Renal pelvis (tissue), 4 donors: Measurements from ENCODE around the gene ZNF736. TPM values are rescaled to one million over a fixed set of nuclear protein-coding genes. Genes with fewer than 3 reads are reported as not detected.

Experiments used
- DNase-seq: peaks from one replicate; pipeline ENCODE4 v3.0.0-alpha.2; 2013
- polyA plus RNA-seq, 3 donors: library from polyadenylated mRNA; unstranded; fragments of 120-200 nt; gene quantifications; one replicate each; pipeline ENCODE4 v1.2.1, GENCODE V29; 2013; ENCODE audit not compliant: insufficient read length in 3 of 3

ZNF736 gene
- polyA plus RNA-seq, 3 donors: 16.1 to 27.8 (median 23.5) TPM

GRCh38 chr7:64371116-64371515 is 57.4 kb downstream of the ZNF736 start:
- no peak for DNase-seq

GRCh38 chr7:64373017-64373416 is 59.3 kb downstream of the ZNF736 start:
- DNase-seq: no peak

- no peak for DNase-seq
These were observed 86.6 kb downstream of the ZNF736 start for GRCh38 chr7:64400401-64400800.

Other genes starting within 250 kb of the ZNF736 start
- gene ZNF735, start 106.8 kb upstream of the ZNF736 start, polyA plus RNA-seq: not detected
- not detected for gene ZNF679, start 85.5 kb upstream of the ZNF736 start, polyA plus RNA-seq
- gene ZNF680, start 249.1 kb downstream of the ZNF736 start, polyA plus RNA-seq: 10 to 100 TPM; 14.7 to 15.5 (median 15.2) TPM